Left lung (tissue), 10 donors: ENCODE data around the gene MOBP. TPM values are rescaled to one million over a fixed set of nuclear protein-coding genes. Genes with fewer than 3 reads are reported as not detected.

ENCODE experiments used
- ATAC-seq: fragments of 200-7000 bp; cut with Tn5 transposase; one replicate; pipeline ENCODE4 v1.9.1; 2020; ENCODE audit warnings: moderate library complexity
- DNase-seq, 4 donors: peaks; one replicate each; pipeline ENCODE4 v3.0.0-alpha.2; 2013 to 2020
- H3K27ac ChIP-seq, 2 donors: fragments of 200-600 bp; sonication (generic) in 1 of 2; one replicate each; pipeline versions ENCODE4 v1.5.0 to v1.8.0; 2020 to 2021
- H3K27me3 ChIP-seq, 2 donors: fragments of 200-600 bp; sonication (generic) in 1 of 2; one replicate each; pipeline versions ENCODE4 v1.5.0 to v1.8.0; 2020 to 2021
- H3K36me3 ChIP-seq, 2 donors: fragments of 200-600 bp; sonication (generic) in 1 of 2; one replicate each; pipeline versions ENCODE4 v1.5.0 to v1.8.0; 2020 to 2021
- H3K4me1 ChIP-seq, 2 donors: fragments of 200-600 bp; one replicate each; pipeline ENCODE4 v1.8.0; 2021
- H3K4me3 ChIP-seq, 2 donors: fragments of 200-600 bp; sonication (generic) in 1 of 2; one replicate each; pipeline versions ENCODE4 v1.5.0 to v1.8.0; 2020 to 2021; ENCODE audit warnings: mild to moderate bottlenecking in 1 of 2
- H3K9me3 ChIP-seq, 2 donors: fragments of 200-600 bp; sonication (generic) in 1 of 2; one replicate each; pipeline versions ENCODE4 v1.5.0 to v1.8.0; 2020 to 2021
- CTCF ChIP-seq, 2 donors: fragments of 200-600 bp; sonication (generic) in 1 of 2; IDR thresholded peaks; one replicate each; pipeline versions ENCODE4 v1.5.0 to v1.8.0; 2021; ENCODE audit warnings: antibody characterized with exemption in 2 of 2
- intact Hi-C, 2 donors: fragments of 100-400 bp; cut with DNase I; formaldehyde crosslinking; loops; one replicate each; pipeline versions ENCODE4 v1.11.2 to v1.14.2; 2022
- polyA plus RNA-seq, 6 donors: library from polyadenylated mRNA; unstranded; fragments of 120-200 nt; gene quantifications; one replicate each; pipeline ENCODE4 v1.2.1, GENCODE V29; 2013; ENCODE audit not compliant: insufficient read length in 6 of 6
- total RNA-seq, 2 donors: library from RNA; stranded (reverse); fragmentation: NEBNext Ultra II Directional; extraction: Animal tissue kit (Norgen Biotek cat#: 25700); gene quantifications; one replicate each; pipeline ENCODE4 v1.2.1, GENCODE V29; 2021
- donor health status: DM: no; HTN: yes; CAD: no.
- donor health status: DM: no; HTN: no; CAD: no.

The MOBP gene
- total and polyA plus RNA-seq, 8 donors, result 0.08 to 0.55 (median 0.18) TPM

GRCh38 chr3:39469945-39470344 lies 2.5 kb downstream of the MOBP start:
- H3K4me3 ChIP-seq, result no peak overlapping the region
- no peak for ATAC-seq
- H3K9me3 ChIP-seq, result no peaks in the 10 kb centered on the region

GRCh38 chr3:39471652-39472051 lies 4.2 kb downstream of the MOBP start:
- Histone ChIP-seq H3K36me3 (no peaks in the 10 kb centered on the region), H3K9me3 (peaks cover 0 to 2% of the 10 kb centered on the region in 2 donors), H3K4me3 (no peak overlapping the region), H3K4me1 (no peaks in the 10 kb centered on the region), H3K27ac (no peak overlapping the region), H3K27me3 (peaks cover 0 to 10% of the 10 kb centered on the region in 2 donors)
- no peak for TF ChIP-seq CTCF (IDR thresholded peaks at IDR 0.05)
- DNase-seq (no peak), ATAC-seq (no peak)
- intact Hi-C loops, result no loop called here

More at GRCh38 chr3:39469945-39470344, 2.5 kb downstream of the MOBP start:
- no peak for TF ChIP-seq CTCF (IDR thresholded peaks at IDR 0.05)
- Histone ChIP-seq H3K27me3 (peaks cover 0 to 10% of the 10 kb centered on the region in 2 donors), H3K36me3 (no peaks in the 10 kb centered on the region), H3K4me1 (no peaks in the 10 kb centered on the region), H3K27ac (no peak overlapping the region)
- no peak for DNase-seq
- intact Hi-C loops, result no loop called here

DNA sequence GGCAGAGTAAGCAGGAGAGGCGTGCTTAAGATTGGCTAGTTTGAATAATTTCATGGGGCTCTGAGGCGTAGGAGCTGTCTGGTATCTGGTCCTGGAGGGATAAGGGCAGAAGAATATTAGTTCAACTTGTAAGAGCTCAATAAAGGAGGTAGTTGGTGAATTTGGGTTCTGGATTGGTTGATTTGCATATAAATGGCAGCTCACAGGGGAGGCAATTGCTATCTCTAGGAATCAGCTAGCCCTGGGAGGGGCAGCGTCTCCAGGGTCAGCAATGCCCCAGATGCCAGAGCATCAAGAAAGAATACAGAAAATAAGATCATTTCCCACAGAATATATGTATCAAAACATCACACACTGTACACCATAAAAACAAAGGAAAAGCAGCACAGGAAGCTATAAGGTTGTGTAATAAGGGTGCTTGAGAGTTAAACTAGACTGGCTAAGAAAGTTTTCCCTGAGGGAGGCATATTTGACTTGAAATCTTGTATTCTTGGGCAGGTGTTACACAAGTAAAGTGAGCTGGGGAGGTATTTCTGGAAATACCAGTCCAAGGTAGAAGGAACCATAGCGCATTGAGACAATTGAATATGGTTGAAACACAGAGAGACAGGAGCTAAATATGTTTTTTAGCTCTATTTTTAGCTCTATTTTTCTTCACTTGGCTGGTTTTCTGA lies 6.1 kb downstream of the MOBP start:
- Histone ChIP-seq H3K4me1 (no peaks in the 10 kb centered on the region), H3K36me3 (no peaks in the 10 kb centered on the region), H3K27ac (no peak overlapping the region), H3K27me3 (peaks cover 0 to 10% of the 10 kb centered on the region in 2 donors), H3K9me3 (peaks cover 0 to 2% of the 10 kb centered on the region in 2 donors), H3K4me3 (no peak overlapping the region)
- intact Hi-C loops, result no loop called here
- DNase-seq (peak in 1 of 4 donors; percentile 52), ATAC-seq (no peak)
- TF ChIP-seq CTCF (IDR thresholded peaks at IDR 0.05), result no peak

DNA sequence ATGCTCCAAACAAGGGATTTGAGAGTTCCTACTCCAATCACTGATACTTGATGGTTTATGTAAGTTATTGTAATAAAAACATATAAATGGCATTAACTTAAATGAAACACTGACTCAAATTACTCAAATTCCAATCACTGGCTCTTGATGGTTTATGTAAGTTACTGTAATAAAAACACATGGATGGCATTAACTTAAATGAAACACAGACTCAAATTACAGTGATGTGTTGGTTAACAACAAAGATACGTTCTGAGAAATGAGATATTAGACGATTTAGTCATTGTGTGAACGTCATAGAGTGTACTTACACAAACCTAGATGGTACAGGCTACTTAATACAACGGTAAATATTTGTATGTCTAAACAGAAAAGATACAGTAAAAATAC lies 6.6 kb downstream of the MOBP start:
- H3K4me1 ChIP-seq, result no peaks in the 10 kb centered on the region
- TF ChIP-seq CTCF (IDR thresholded peaks at IDR 0.05), result no peak
- no peak overlapping the region for H3K4me3 ChIP-seq
- intact Hi-C loops, result no loop called here
- no peak overlapping the region for H3K27ac ChIP-seq
- H3K9me3 ChIP-seq, result peaks cover 0 to 2% of the 10 kb centered on the region in 2 donors
- H3K36me3 ChIP-seq, result no peaks in the 10 kb centered on the region
- peaks cover 0 to 10% of the 10 kb centered on the region in 2 donors for H3K27me3 ChIP-seq
- DNase-seq (no peak), ATAC-seq (no peak)

DNA sequence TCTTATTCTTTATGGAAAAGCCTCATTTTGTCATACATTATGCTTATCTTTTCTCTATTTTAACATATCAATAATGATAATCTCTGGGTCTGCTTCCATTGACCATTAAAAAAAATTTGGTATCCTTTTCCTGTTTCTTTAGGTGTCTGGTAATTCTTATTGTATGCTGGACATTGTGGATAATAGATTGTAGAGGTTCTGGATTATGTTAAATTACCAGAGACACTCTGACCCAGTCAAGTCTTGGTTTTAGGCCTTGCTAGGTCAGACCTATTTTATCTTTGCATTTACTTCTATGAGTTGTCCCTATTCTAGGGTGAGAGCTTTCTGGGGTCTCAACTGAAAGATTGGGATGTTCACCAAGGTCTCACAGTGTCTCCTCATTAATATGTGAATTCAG lies 9.3 kb downstream of the MOBP start:
- Histone ChIP-seq H3K27me3 (peaks cover 0 to 10% of the 10 kb centered on the region in 2 donors), H3K4me1 (no peaks in the 10 kb centered on the region), H3K9me3 (peaks cover 0 to 2% of the 10 kb centered on the region in 2 donors), H3K27ac (no peak overlapping the region), H3K36me3 (no peaks in the 10 kb centered on the region), H3K4me3 (no peak overlapping the region)
- intact Hi-C loops, result no loop called here
- TF ChIP-seq CTCF (IDR thresholded peaks at IDR 0.05), result no peak
- no peak for ATAC-seq
- no peak for DNase-seq
